ENCODE data around the gene KCNC1. TPM values are rescaled to one million over a fixed set of nuclear protein-coding genes. Genes with fewer than 3 reads are reported as not detected.

The KCNC1 gene
- total and polyA plus RNA-seq, 9 of the 15 experiments (the other 6 are each of a cell fraction or from before 2014, with no cell fraction given): 0.05 to 0.08 TPM; not detected in 7

DNA sequence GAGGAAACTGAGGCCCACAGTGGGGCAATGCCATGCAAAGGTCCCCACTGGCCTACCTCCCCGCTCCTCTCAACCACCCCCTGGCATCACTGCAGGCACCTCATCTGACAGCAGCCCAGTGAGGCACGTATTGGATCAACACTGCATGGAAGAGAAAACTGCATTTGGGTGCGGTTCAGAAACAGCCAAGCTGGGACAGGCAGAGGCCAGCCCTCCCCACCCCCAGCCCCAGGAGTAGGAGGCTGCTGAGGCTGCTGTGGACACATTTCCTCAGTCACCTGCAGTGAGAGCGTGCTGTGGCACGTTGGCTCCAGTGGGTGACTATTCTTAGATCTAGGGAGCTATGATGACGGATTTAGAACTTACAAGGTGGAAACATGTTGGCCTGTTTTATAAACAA is 63.7 kb downstream of the KCNC1 start:
- Histone ChIP-seq H3K9me1 (ENCODE audit: control insufficient read depth, insufficient read depth, low read length) (no peaks in the 10 kb centered on the region), H2AFZ (ENCODE audit: low read depth, low read length) (no peak overlapping the region), H3K9ac (ENCODE audit: insufficient read depth in 1 of 2, low read depth in 2 of 2, low read length in 2 of 2) (no peak overlapping the region), H3K27me3 (ENCODE audit: control insufficient read depth in 2 of 2, insufficient read depth in 2 of 2, low read length in 2 of 2) (no peaks in the 10 kb centered on the region), H3K4me3 (no peak overlapping the region), H3K4me2 (ENCODE audit: insufficient read depth, low read length) (no peak overlapping the region), H4K20me1 (replicated peaks; ENCODE audit: control insufficient read depth, insufficient read depth, low read length) (no peaks in the 10 kb centered on the region; the same call in 1 of the 2 replicates), H3K4me1 (replicated peaks in 1 of 2; ENCODE audit: control insufficient read depth in 2 of 2, insufficient read depth in 2 of 2, low read length in 2 of 2) (no peaks in the 10 kb centered on the region), H3K9me3 (replicated peaks; ENCODE audit: control insufficient read depth, insufficient read depth, low read depth, low read length) (no peaks in the 10 kb centered on the region), H3K79me2 (ENCODE audit: control insufficient read depth, insufficient read depth, low read length) (no peaks in the 10 kb centered on the region), H3K27ac (ENCODE audit: extremely low read depth, low read depth, low read length) (no peak overlapping the region), H3K36me3 (ENCODE audit: control insufficient read depth, insufficient read depth, low read length) (no peaks in the 10 kb centered on the region)
- in situ Hi-C loops (cut with MboI) (no loop called here), intact Hi-C loops (cut with micrococcal nuclease) (no loop called here)
- FAIRE-seq: no peak
- 14% methylated on average over 6 of the region's 6 CpGs for WGBS (ENCODE audit: insufficient coverage, low coverage, missing lambda C conversion rate)
- POLR2A ChIA-PET: interaction anchor here (0.8 kb wide), 1 partner anchor 52 kb away, joined by 3 read pairs; no protein-coding TSS in a partner anchor
- CTCF ChIA-PET (ENCODE audit: low intra/inter-chr PET ratio): no interaction called here
- no peak for DNase-seq (ENCODE audit: extremely low read depth in 1 of 4, low spot score in 3 of 4)
- no TSS peak for BruUV-seq (replicated peaks)
- no peak for ATAC-seq
- TF ChIP-seq, protein P1, sequence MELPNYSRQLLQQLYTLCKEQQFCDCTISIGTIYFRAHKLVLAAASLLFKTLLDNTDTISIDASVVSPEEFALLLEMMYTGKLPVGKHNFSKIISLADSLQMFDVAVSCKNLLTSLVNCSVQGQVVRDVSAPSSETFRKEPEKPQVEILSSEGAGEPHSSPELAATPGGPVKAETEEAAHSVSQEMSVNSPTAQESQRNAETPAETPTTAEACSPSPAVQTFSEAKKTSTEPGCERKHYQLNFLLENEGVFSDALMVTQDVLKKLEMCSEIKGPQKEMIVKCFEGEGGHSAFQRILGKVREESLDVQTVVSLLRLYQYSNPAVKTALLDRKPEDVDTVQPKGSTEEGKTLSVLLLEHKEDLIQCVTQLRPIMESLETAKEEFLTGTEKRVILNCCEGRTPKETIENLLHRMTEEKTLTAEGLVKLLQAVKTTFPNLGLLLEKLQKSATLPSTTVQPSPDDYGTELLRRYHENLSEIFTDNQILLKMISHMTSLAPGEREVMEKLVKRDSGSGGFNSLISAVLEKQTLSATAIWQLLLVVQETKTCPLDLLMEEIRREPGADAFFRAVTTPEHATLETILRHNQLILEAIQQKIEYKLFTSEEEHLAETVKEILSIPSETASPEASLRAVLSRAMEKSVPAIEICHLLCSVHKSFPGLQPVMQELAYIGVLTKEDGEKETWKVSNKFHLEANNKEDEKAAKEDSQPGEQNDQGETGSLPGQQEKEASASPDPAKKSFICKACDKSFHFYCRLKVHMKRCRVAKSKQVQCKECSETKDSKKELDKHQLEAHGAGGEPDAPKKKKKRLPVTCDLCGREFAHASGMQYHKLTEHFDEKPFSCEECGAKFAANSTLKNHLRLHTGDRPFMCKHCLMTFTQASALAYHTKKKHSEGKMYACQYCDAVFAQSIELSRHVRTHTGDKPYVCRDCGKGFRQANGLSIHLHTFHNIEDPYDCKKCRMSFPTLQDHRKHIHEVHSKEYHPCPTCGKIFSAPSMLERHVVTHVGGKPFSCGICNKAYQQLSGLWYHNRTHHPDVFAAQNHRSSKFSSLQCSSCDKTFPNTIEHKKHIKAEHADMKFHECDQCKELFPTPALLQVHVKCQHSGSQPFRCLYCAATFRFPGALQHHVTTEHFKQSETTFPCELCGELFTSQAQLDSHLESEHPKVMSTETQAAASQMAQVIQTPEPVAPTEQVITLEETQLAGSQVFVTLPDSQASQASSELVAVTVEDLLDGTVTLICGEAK (IDR thresholded peaks at IDR 0.05): no peak
- TF ChIP-seq, protein P1 (CRISPR knock-in tag; IDR thresholded peaks at IDR 0.05): no peak
- TF ChIP-seq NR2F6 (CRISPR knock-in tag; IDR thresholded peaks at IDR 0.05): no peak
- TF ChIP-seq, protein P2, sequence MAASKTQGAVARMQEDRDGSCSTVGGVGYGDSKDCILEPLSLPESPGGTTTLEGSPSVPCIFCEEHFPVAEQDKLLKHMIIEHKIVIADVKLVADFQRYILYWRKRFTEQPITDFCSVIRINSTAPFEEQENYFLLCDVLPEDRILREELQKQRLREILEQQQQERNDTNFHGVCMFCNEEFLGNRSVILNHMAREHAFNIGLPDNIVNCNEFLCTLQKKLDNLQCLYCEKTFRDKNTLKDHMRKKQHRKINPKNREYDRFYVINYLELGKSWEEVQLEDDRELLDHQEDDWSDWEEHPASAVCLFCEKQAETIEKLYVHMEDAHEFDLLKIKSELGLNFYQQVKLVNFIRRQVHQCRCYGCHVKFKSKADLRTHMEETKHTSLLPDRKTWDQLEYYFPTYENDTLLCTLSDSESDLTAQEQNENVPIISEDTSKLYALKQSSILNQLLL (CRISPR knock-in tag; IDR thresholded peaks at IDR 0.05; ENCODE audit: borderline replicate concordance): no peak
- no peak for TF ChIP-seq ZFP30 (CRISPR knock-in tag; IDR thresholded peaks at IDR 0.05; ENCODE audit: borderline replicate concordance)
- TF ChIP-seq ZNF263 (CRISPR knock-in tag; IDR thresholded peaks at IDR 0.05; ENCODE audit: borderline replicate concordance): no peak
- TF ChIP-seq XRCC4 (IDR thresholded peaks at IDR 0.05; ENCODE audit: extremely low read depth, insufficient read depth, insufficient read length): no peak
- TF ChIP-seq GABPB2 (CRISPR knock-in tag; conservative IDR thresholded peaks at IDR 0.05): no peak
- TF ChIP-seq, protein P3, sequence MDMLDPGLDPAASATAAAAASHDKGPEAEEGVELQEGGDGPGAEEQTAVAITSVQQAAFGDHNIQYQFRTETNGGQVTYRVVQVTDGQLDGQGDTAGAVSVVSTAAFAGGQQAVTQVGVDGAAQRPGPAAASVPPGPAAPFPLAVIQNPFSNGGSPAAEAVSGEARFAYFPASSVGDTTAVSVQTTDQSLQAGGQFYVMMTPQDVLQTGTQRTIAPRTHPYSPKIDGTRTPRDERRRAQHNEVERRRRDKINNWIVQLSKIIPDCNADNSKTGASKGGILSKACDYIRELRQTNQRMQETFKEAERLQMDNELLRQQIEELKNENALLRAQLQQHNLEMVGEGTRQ (CRISPR knock-in tag; IDR thresholded peaks at IDR 0.05): no peak
- TF ChIP-seq ZBTB8A (IDR thresholded peaks at IDR 0.05; ENCODE audit: partially characterized antibody): no peak
- TF ChIP-seq, protein P4, sequence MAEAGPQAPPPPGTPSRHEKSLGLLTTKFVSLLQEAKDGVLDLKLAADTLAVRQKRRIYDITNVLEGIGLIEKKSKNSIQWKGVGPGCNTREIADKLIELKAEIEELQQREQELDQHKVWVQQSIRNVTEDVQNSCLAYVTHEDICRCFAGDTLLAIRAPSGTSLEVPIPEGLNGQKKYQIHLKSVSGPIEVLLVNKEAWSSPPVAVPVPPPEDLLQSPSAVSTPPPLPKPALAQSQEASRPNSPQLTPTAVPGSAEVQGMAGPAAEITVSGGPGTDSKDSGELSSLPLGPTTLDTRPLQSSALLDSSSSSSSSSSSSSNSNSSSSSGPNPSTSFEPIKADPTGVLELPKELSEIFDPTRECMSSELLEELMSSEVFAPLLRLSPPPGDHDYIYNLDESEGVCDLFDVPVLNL (CRISPR knock-in tag; IDR thresholded peaks at IDR 0.05; ENCODE audit: low read depth): no peak

Data from K562 (cell line).